HepG2 (cell line): ENCODE measurements around the gene CCDC9B. TPM values are rescaled to one million over a fixed set of nuclear protein-coding genes. Genes with fewer than 3 reads are reported as not detected.

Experiments
- ATAC-seq: fragments of 200-7000 bp; cut with Tn5 transposase; 3 replicates; pipeline ENCODE4 v1.9.1; 2020; ENCODE audit warnings: mild to moderate bottlenecking, moderate library complexity
- BruUV-seq: library from RNA; stranded (reverse); fragments of 400-500 nt; replicated peaks from 2 replicates; lab custom pipeline; 2021; lab: Mats Ljungman, UMichigan
- CTCF ChIA-PET: fragments of 300-600 bp; formaldehyde crosslinking; extraction: SDS; loops from one replicate; lab custom pipeline; 2021; ENCODE audit warnings: low total read pairs, inconsistent platforms, low intra/inter-chr PET ratio; lab: Yijun Ruan, JAX
- POLR2A ChIA-PET: fragments of 350-600 bp; sonication (Branson Sonifier 250); formaldehyde crosslinking; loops from one replicate; lab custom pipeline; 2020; ENCODE audit warnings: antibody characterized with exemption, inconsistent platforms; lab: Yijun Ruan, JAX
- DNase-seq: peaks from one replicate; pipeline ENCODE4 v3.0.0-alpha.2; 2015; ENCODE audit warnings: low spot score
- FAIRE-seq: peaks from 3 replicates; lab custom pipeline; 2011; peaks lifted over from hg19 to GRCh38; lab: Jason Lieb, UNC
- H2AFZ ChIP-seq: one replicate; pipeline ENCODE4 v1.6.1; 2011; ENCODE audit warnings: low read length, inconsistent platforms
- H3K27ac ChIP-seq: fragments of 300-600 bp; 3 replicates; pipeline ENCODE4 v1.8.0; 2011; ENCODE audit warnings: mixed run types, mild to moderate bottlenecking, mixed read lengths, low read length, inconsistent platforms; ENCODE audit not compliant: insufficient read depth; ENCODE audit errors: extremely low read length
- H3K27me3 ChIP-seq, 2 experiments: fragments of 200-600 bp in 1 of 2; 2 replicates in 1 of 2; 3 replicates in 1 of 2; pipeline versions ENCODE4 v1.6.0 to v1.8.0; 2011; ENCODE audit warnings: low read length in 2 of 2, mild to moderate bottlenecking in 2 of 2, moderate library complexity in 2 of 2, inconsistent platforms in 1 of 2; ENCODE audit not compliant: insufficient read depth in 2 of 2, control insufficient read depth in 1 of 2
- H3K36me3 ChIP-seq, 2 experiments: fragments of 200-600 bp in 1 of 2; replicated peaks in 1 of 2; 2 replicates in 1 of 2; 3 replicates in 1 of 2; pipeline versions ENCODE4 v1.5.1 to v1.8.0; 2011; ENCODE audit warnings: low read length in 2 of 2, inconsistent platforms in 1 of 2; ENCODE audit not compliant: insufficient read depth in 2 of 2, control insufficient read depth in 1 of 2
- H3K4me1 ChIP-seq: 2 replicates; pipeline ENCODE4 v1.5.1; 2012; ENCODE audit warnings: low read length, inconsistent platforms; ENCODE audit not compliant: insufficient read depth
- H3K4me2 ChIP-seq: 2 replicates; pipeline ENCODE4 v1.6.0; 2011; ENCODE audit warnings: low read depth, low read length, inconsistent platforms
- H3K4me3 ChIP-seq, 3 experiments: fragments of 200-600 bp in 1 of 3; sonication (generic), shearing (Covaris generic) in 1 of 3; replicated peaks in 1 of 3; 2 replicates each; pipeline ENCODE4 v1.5.1; 2011 to 2016; ENCODE audit warnings: low read length in 3 of 3, inconsistent platforms in 2 of 3, low read depth in 2 of 3, mild to moderate bottlenecking in 2 of 3, control low read depth in 1 of 3, mixed read lengths in 1 of 3; ENCODE audit not compliant: insufficient read depth in 1 of 3
- H3K79me2 ChIP-seq: one replicate; pipeline ENCODE4 v1.6.1; 2011; ENCODE audit warnings: low read length, inconsistent platforms; ENCODE audit not compliant: insufficient read depth
- H3K9ac ChIP-seq: 2 replicates; pipeline ENCODE4 v1.6.0; 2011; ENCODE audit warnings: mild to moderate bottlenecking, low read depth, low read length, inconsistent platforms; ENCODE audit not compliant: insufficient read depth
- H3K9me3 ChIP-seq: 2 replicates; pipeline ENCODE4 v1.5.1; 2012; ENCODE audit warnings: mild to moderate bottlenecking, low read length
- H4K20me1 ChIP-seq: 2 replicates; pipeline ENCODE4 v1.6.0; 2011; ENCODE audit warnings: inconsistent platforms, mild to moderate bottlenecking, low read length, moderate library complexity; ENCODE audit not compliant: insufficient read depth
- BORCS8-MEF2B ChIP-seq: sonication (generic); formaldehyde crosslinking; IDR thresholded peaks from 2 replicates; pipeline ENCODE4 v1.8.0; 2022; ENCODE audit warnings: mild to moderate bottlenecking, missing genetic modification reagents
- FOXK1 ChIP-seq: sonication (generic); formaldehyde crosslinking; IDR thresholded peaks from 2 replicates; pipeline ENCODE4 v1.4.0; 2020; ENCODE audit warnings: low read depth, missing genetic modification reagents, borderline replicate concordance
- GZF1 ChIP-seq: sonication (generic); formaldehyde crosslinking; IDR thresholded peaks from 2 replicates; pipeline ENCODE4 v1.5.1; 2020; ENCODE audit warnings: mild to moderate bottlenecking, missing genetic modification reagents
- HMG20B ChIP-seq: conservative IDR thresholded peaks from 2 replicates; pipeline ENCODE4 v1.6.1; 2016; ENCODE audit warnings: missing genetic modification reagents, missing compliant biosample characterization
- TMF1 ChIP-seq: sonication (generic); formaldehyde crosslinking; IDR thresholded peaks from 2 replicates; pipeline ENCODE4 v1.8.1; 2022; ENCODE audit warnings: low read depth, missing genetic modification reagents
- ZBTB14 ChIP-seq: sonication (generic); formaldehyde crosslinking; IDR thresholded peaks from 2 replicates; pipeline ENCODE4 v1.4.0; 2020; ENCODE audit warnings: missing genetic modification reagents
- ZBTB21 ChIP-seq: sonication (generic); formaldehyde crosslinking; IDR thresholded peaks from 2 replicates; pipeline ENCODE4 v1.4.0; 2020; ENCODE audit warnings: missing genetic modification reagents
- ZBTB4 ChIP-seq: sonication (generic); formaldehyde crosslinking; IDR thresholded peaks from 2 replicates; pipeline ENCODE4 v1.4.0; 2020; ENCODE audit warnings: missing genetic modification reagents, mild to moderate bottlenecking, borderline replicate concordance
- ZNF142 ChIP-seq: sonication (generic); formaldehyde crosslinking; IDR thresholded peaks from 2 replicates; pipeline ENCODE4 v1.4.0; 2020; ENCODE audit warnings: missing genetic modification reagents
- ZNF264 ChIP-seq: sonication (generic); formaldehyde crosslinking; IDR thresholded peaks from 2 replicates; pipeline ENCODE4 v1.4.0; 2020; ENCODE audit warnings: missing genetic modification reagents
- ZNF33B ChIP-seq: sonication (generic); formaldehyde crosslinking; IDR thresholded peaks from 2 replicates; pipeline ENCODE4 v1.5.1; 2020; ENCODE audit warnings: mild to moderate bottlenecking, missing genetic modification reagents
- ZNF451 ChIP-seq: sonication (generic); formaldehyde crosslinking; IDR thresholded peaks from 2 replicates; pipeline ENCODE4 v1.5.0; 2020; ENCODE audit warnings: mild to moderate bottlenecking, missing genetic modification reagents
- ZNF546 ChIP-seq: sonication (generic); formaldehyde crosslinking; conservative IDR thresholded peaks from 2 replicates; pipeline ENCODE4 v1.8.1; 2023; ENCODE audit warnings: mild to moderate bottlenecking, missing genetic modification reagents
- ZNF7 ChIP-seq: IDR thresholded peaks from 2 replicates; pipeline ENCODE4 v1.6.1; 2016; ENCODE audit warnings: missing biosample characterization, missing genetic modification reagents
- ZNF75D ChIP-seq: sonication (generic); formaldehyde crosslinking; IDR thresholded peaks from 2 replicates; pipeline ENCODE4 v1.8.1; 2023; ENCODE audit warnings: missing genetic modification reagents, mild to moderate bottlenecking, borderline replicate concordance
- WGBS: methylation state at CpG from one replicate; pipeline ENCODE4 v1.1.6; 2017; ENCODE audit warnings: low lambda C conversion rate; 5-methylcytosine and 5-hydroxymethylcytosine counted together
- in situ Hi-C: cut with HindIII; loops from 2 replicates; pipeline ENCODE4 v1.10.0; 2017; ENCODE audit warnings: low pct_unique_long_range_greater_than_20kb; ENCODE audit not compliant: extremely low pct_ligation_motif_present
- intact Hi-C: fragments of 100-400 bp; cut with micrococcal nuclease; formaldehyde crosslinking; loops from one replicate; pipeline ENCODE4 v1.10.0; 2022; ENCODE audit not compliant: unreplicated experiment
- polyA plus RNA-seq, 8 experiments: library from polyadenylated mRNA; depleted of rRNA in 3 of 8; stranded (reverse) in 7 of 8; unstranded in 1 of 8; fragments of >200 nt; fragmentation: Illumina TruSeq in 4 of 8; extraction: Trizol in 4 of 8; gene quantifications; 2 replicates each; pipeline versions ENCODE4 v1.2.1 to v1.2.3, GENCODE V29; 2011 to 2016; ENCODE audit warnings: low read depth in 4 of 8, missing spikeins in 1 of 8, mixed read lengths in 1 of 8; ENCODE audit not compliant: insufficient read depth in 1 of 8
- total RNA-seq, 5 experiments: library from RNA; depleted of rRNA; stranded (reverse); fragments of >200 nt; fragmentation: Illumina TruSeq; extraction: Trizol; gene quantifications; 2 replicates each; pipeline ENCODE4 v1.2.3, GENCODE V29; 2016; ENCODE audit warnings: low read depth in 1 of 5

The CCDC9B gene
- total and polyA plus RNA-seq, 2 of the 13 experiments (the other 11 are each of a cell fraction or from before 2014, with no cell fraction given), result 0.98 to 1.6 TPM

- no peak overlapping the region for H3K9ac ChIP-seq
- POLR2A ChIA-PET, result interaction anchor here (1.0 to 1.7 kb wide), 2 partner anchors 15 to 18 kb away, joined by 3 read pairs; partner anchors contain the start of gene CCDC9B
- TF ChIP-seq ZNF142 (CRISPR knock-in tag) (no peak), ZNF7 (CRISPR knock-in tag) (no peak), ZNF451 (CRISPR knock-in tag) (no peak), ZNF546 (CRISPR knock-in tag) (no peak), ZNF75D (CRISPR knock-in tag) (no peak), BORCS8-MEF2B (no peak), TMF1 (CRISPR knock-in tag) (no peak), ZNF33B (CRISPR knock-in tag) (no peak), FOXK1 (CRISPR knock-in tag) (no peak), ZBTB21 (CRISPR knock-in tag) (no peak), ZBTB4 (CRISPR knock-in tag) (no peak), ZNF264 (CRISPR knock-in tag) (no peak), ZBTB14 (CRISPR knock-in tag) (no peak), HMG20B (CRISPR knock-in tag) (no peak), GZF1 (CRISPR knock-in tag) (no peak)
These were observed 15.3 kb upstream of the CCDC9B start for GRCh38 chr15:40355976-40356585.

More at GRCh38 chr15:40355976-40356585, 15.3 kb upstream of the CCDC9B start:
- Histone ChIP-seq H3K4me1 (peaks cover 26% of the 10 kb centered on the region), H3K36me3 (no peaks in the 10 kb centered on the region), H3K27ac (no peak overlapping the region), H3K9me3 (no peaks in the 10 kb centered on the region), H3K4me3 (no peak overlapping the region), H3K27me3 (peaks cover 3 to 40% of the 10 kb centered on the region in 2 experiments; a peak in 4 of 5 replicates), H2AFZ (no peak overlapping the region), H4K20me1 (no peaks in the 10 kb centered on the region), H3K79me2 (no peaks in the 10 kb centered on the region), H3K4me2 (no peak overlapping the region)
- FAIRE-seq (no peak), DNase-seq (no peak), ATAC-seq (no peak)
- CTCF ChIA-PET, result no interaction called here
- no TSS peak for BruUV-seq
- intact Hi-C loops (no loop called here), in situ Hi-C loops (no loop called here)
- 50% methylated on average over 1 of the region's 5 CpGs for WGBS
